Measurements from ENCODE around the gene DTX3L. TPM values are rescaled to one million over a fixed set of nuclear protein-coding genes. Genes with fewer than 3 reads are reported as not detected.

The DTX3L gene
- total RNA-seq, 1 donor from 2014 or later, result 81.2 TPM

GRCh38 chr3:122598151-122598550, 34.0 kb downstream of the DTX3L start:
- Histone ChIP-seq H3K9me3 (ENCODE audit: insufficient read depth, low read depth, low read length) (no peaks in the 10 kb centered on the region), H3K9ac (ENCODE audit: low read length) (no peak overlapping the region), H3K27me3 (ENCODE audit: insufficient read depth, low read length) (no peaks in the 10 kb centered on the region), H3K79me2 (ENCODE audit: insufficient read depth, low read length) (no peaks in the 10 kb centered on the region), H4K20me1 (ENCODE audit: insufficient read depth, low read length) (no peaks in the 10 kb centered on the region), H3K4me3 (ENCODE audit: insufficient read depth, low read depth, low read length) (no peak overlapping the region), H3K4me2 (ENCODE audit: low read length) (no peak overlapping the region), H2AFZ (ENCODE audit: low read depth, low read length) (no peak overlapping the region), H3K36me3 (ENCODE audit: insufficient read depth, low read length) (no peaks in the 10 kb centered on the region), H3K27ac (ENCODE audit: low read depth, low read length) (no peak overlapping the region), H3K4me1 (ENCODE audit: insufficient read depth, low read length) (no peaks in the 10 kb centered on the region)
- Mint-ChIP-seq H3K4me1 (ENCODE audit: low read depth, unreplicated experiment) (no peaks in the 10 kb centered on the region), H3K27me3 (ENCODE audit: low read depth, unreplicated experiment) (peaks cover 2% of the 10 kb centered on the region), H3K27ac (ENCODE audit: unreplicated experiment) (no peak overlapping the region), H3K36me3 (ENCODE audit: low read depth, unreplicated experiment) (no peaks in the 10 kb centered on the region), H3K4me3 (ENCODE audit: unreplicated experiment) (no peak overlapping the region), H3K9me3 (ENCODE audit: unreplicated experiment) (peaks cover 4% of the 10 kb centered on the region)
- FAIRE-seq (no peak), DNase-seq (ENCODE audit: low read depth) (no peak)
- TF ChIP-seq CTCF (IDR thresholded peaks at IDR 0.05; ENCODE audit: insufficient read depth, low read depth, low read length), result no peak

- Mint-ChIP-seq H3K4me1 (ENCODE audit: low read depth, unreplicated experiment) (no peaks in the 10 kb centered on the region), H3K27ac (ENCODE audit: unreplicated experiment) (no peak overlapping the region), H3K9me3 (ENCODE audit: unreplicated experiment) (peaks cover 4% of the 10 kb centered on the region), H3K4me3 (ENCODE audit: unreplicated experiment) (no peak overlapping the region), H3K27me3 (ENCODE audit: low read depth, unreplicated experiment) (peaks cover 2% of the 10 kb centered on the region), H3K36me3 (ENCODE audit: low read depth, unreplicated experiment) (no peaks in the 10 kb centered on the region)
- Histone ChIP-seq H2AFZ (ENCODE audit: low read depth, low read length) (no peak overlapping the region), H3K4me2 (ENCODE audit: low read length) (no peak overlapping the region), H3K9me3 (ENCODE audit: insufficient read depth, low read depth, low read length) (no peaks in the 10 kb centered on the region), H3K9ac (ENCODE audit: low read length) (no peak overlapping the region), H3K4me1 (ENCODE audit: insufficient read depth, low read length) (no peaks in the 10 kb centered on the region), H3K27me3 (ENCODE audit: insufficient read depth, low read length) (no peaks in the 10 kb centered on the region), H3K4me3 (ENCODE audit: insufficient read depth, low read depth, low read length) (no peak overlapping the region), H3K36me3 (ENCODE audit: insufficient read depth, low read length) (no peaks in the 10 kb centered on the region), H3K27ac (ENCODE audit: low read depth, low read length) (no peak overlapping the region), H3K79me2 (ENCODE audit: insufficient read depth, low read length) (no peaks in the 10 kb centered on the region), H4K20me1 (ENCODE audit: insufficient read depth, low read length) (no peaks in the 10 kb centered on the region)
- DNase-seq (ENCODE audit: low read depth), result no peak
- TF ChIP-seq EZH2 (IDR thresholded peaks at IDR 0.05; ENCODE audit: insufficient read depth, low read length), result no peak
- no peak for FAIRE-seq
Measured at GRCh38 chr3:122598556-122598955, 34.4 kb downstream of the DTX3L start.

GRCh38 chr3:122602011-122602710, 38.0 kb downstream of the DTX3L start:
- Histone ChIP-seq H3K36me3 (ENCODE audit: insufficient read depth, low read length) (no peaks in the 10 kb centered on the region), H3K27me3 (ENCODE audit: insufficient read depth, low read length) (no peaks in the 10 kb centered on the region), H3K9me3 (ENCODE audit: insufficient read depth, low read depth, low read length) (no peaks in the 10 kb centered on the region), H4K20me1 (ENCODE audit: insufficient read depth, low read length) (no peaks in the 10 kb centered on the region), H3K9ac (ENCODE audit: low read length) (no peak overlapping the region), H3K4me3 (ENCODE audit: insufficient read depth, low read depth, low read length) (no peak overlapping the region), H3K4me1 (ENCODE audit: insufficient read depth, low read length) (no peaks in the 10 kb centered on the region), H3K27ac (ENCODE audit: low read depth, low read length) (no peak overlapping the region), H3K79me2 (ENCODE audit: insufficient read depth, low read length) (no peaks in the 10 kb centered on the region), H3K4me2 (ENCODE audit: low read length) (no peak overlapping the region), H2AFZ (ENCODE audit: low read depth, low read length) (no peak overlapping the region)
- Mint-ChIP-seq H3K27ac (ENCODE audit: unreplicated experiment) (no peak overlapping the region), H3K4me3 (ENCODE audit: unreplicated experiment) (no peak overlapping the region), H3K9me3 (ENCODE audit: unreplicated experiment) (no peaks in the 10 kb centered on the region), H3K36me3 (ENCODE audit: low read depth, unreplicated experiment) (no peaks in the 10 kb centered on the region), H3K27me3 (ENCODE audit: low read depth, unreplicated experiment) (peaks cover 2% of the 10 kb centered on the region), H3K4me1 (ENCODE audit: low read depth, unreplicated experiment) (no peaks in the 10 kb centered on the region)
- TF ChIP-seq EZH2 (IDR thresholded peaks at IDR 0.05; ENCODE audit: insufficient read depth, low read length) (no peak), CTCF (IDR thresholded peaks at IDR 0.05; ENCODE audit: insufficient read depth, low read depth, low read length) (no peak)
- FAIRE-seq (no peak), DNase-seq (ENCODE audit: low read depth) (no peak)

Measured in astrocyte (in vitro differentiated cells and primary cell).